Aorta (tissue), 5 donors: Measurements from ENCODE around the gene CFAP46. TPM values are rescaled to one million over a fixed set of nuclear protein-coding genes. Genes with fewer than 3 reads are reported as not detected.
"Not testable (repeated sequence)": the region's sequence is repeated elsewhere in the genome, so short reads cannot be mapped to it uniquely, and the experiment has no call there.

Experiments used
- ATAC-seq: fragments of 200-7000 bp; cut with Tn5 transposase; one replicate; pipeline ENCODE4 v1.9.1; 2022; ENCODE audit warnings: moderate library complexity; ENCODE audit not compliant: low FRiP score
- DNase-seq, 2 donors: peaks; one replicate each; pipeline ENCODE4 v3.0.0-alpha.2; 2020
- H3K27ac ChIP-seq, 2 donors: one replicate each; pipeline ENCODE4 v1.5.1; 2013; ENCODE audit warnings: low read length in 2 of 2, mild to moderate bottlenecking in 2 of 2, moderate library complexity in 2 of 2, control low read depth in 1 of 2, inconsistent platforms in 1 of 2, low read depth in 1 of 2
- H3K27me3 ChIP-seq, 2 donors: one replicate each; pipeline ENCODE4 v1.6.1; 2013; ENCODE audit warnings: control low read depth in 1 of 2, low read length in 1 of 2, mild to moderate bottlenecking in 1 of 2, moderate library complexity in 1 of 2; ENCODE audit not compliant: insufficient read depth in 2 of 2, control insufficient read depth in 1 of 2
- H3K36me3 ChIP-seq, 2 donors: one replicate each; pipeline ENCODE4 v1.6.1; 2013; ENCODE audit warnings: control low read depth in 1 of 2, low read length in 1 of 2, mild to moderate bottlenecking in 1 of 2; ENCODE audit not compliant: insufficient read depth in 2 of 2, control insufficient read depth in 1 of 2
- H3K4me1 ChIP-seq, 2 donors: one replicate each; pipeline ENCODE4 v1.6.1; 2013; ENCODE audit warnings: low read length in 2 of 2, control low read depth in 1 of 2, mild to moderate bottlenecking in 1 of 2, moderate library complexity in 1 of 2; ENCODE audit not compliant: insufficient read depth in 2 of 2, control insufficient read depth in 1 of 2
- H3K4me3 ChIP-seq, 2 donors: one replicate each; pipeline ENCODE4 v1.5.1; 2013; ENCODE audit warnings: low read length in 2 of 2, control low read depth in 1 of 2, mild to moderate bottlenecking in 1 of 2
- H3K9me3 ChIP-seq: one replicate; pipeline ENCODE4 v1.6.1; 2013; ENCODE audit warnings: mild to moderate bottlenecking, low read length; ENCODE audit not compliant: control insufficient read depth
- WGBS, 2 donors: extraction: QIAGEN DNeasy Blood & Tissue Kit; methylation state at CpG; one replicate each; pipeline ENCODE4 v1.1.7; 2013; 5-methylcytosine and 5-hydroxymethylcytosine counted together
- intact Hi-C, 2 donors: fragments of 100-400 bp; cut with DNase I; formaldehyde crosslinking; loops; one replicate each; pipeline versions ENCODE4 v1.14.2 to v1.15.0; 2022
- polyA plus RNA-seq, 2 donors: library from polyadenylated mRNA; stranded (reverse); fragments of 200-250 nt; gene quantifications; one replicate each; pipeline ENCODE4 v1.2.3, GENCODE V29; 2013
- total RNA-seq, 2 donors: library from RNA; stranded (reverse); fragmentation: NEBNext Ultra II Directional; extraction: Animal tissue kit (Norgen Biotek cat#: 25700); gene quantifications; one replicate each; pipeline ENCODE4 v1.2.1, GENCODE V29; 2021
- donor health status: healthy with polysubstance abuse.
- donor health status: Bipolar disorder and iron deficiency.
- donor health status: DM: no; HTN: no; CAD: no.
- donor health status: DM: no; HTN: no; CAD: no.
- donor health status: DM: yes; HTN: yes; CAD: no.

Gene CFAP46
- total and polyA plus RNA-seq, 4 donors = 0.42 TPM; not detected in 3

DNA sequence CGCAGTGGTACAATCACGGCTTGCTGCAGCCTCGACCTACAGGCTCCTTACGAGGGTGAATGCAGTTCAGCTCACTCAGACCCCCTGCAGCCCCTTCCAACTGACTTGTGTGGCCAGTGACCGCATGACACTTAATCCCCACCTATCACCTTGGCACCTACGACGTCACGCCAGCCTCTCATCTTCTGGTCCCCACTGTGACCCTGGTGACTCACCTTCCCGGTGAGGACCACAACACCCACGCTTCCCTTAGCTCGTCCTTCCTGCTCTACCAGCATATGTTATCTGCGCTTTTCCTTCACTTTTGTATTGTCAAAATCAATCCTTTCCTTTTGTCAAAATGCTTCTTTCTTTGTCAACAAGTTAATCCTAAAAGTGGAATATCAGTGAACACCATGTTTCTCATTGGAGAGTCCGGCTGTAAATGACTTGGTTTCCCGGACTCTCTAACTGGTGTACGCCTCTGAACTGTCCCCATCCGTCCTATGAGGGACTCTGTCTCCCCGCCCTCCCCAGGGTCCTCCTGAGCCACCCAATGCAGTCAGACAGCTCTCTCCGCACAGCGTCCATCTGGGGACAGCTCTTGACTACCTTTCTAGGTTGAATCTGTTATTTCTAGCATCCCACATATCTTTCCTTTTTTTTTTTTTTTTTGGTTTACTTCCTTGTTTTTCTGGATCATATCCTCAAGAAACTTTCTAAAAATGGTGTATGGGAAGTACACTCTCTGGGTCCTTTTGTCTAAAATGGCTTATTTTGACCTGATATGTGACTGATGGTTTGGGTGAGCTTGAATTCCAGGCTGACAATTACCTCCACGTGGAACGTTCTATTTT, 37.3 kb downstream of the CFAP46 start:
- WGBS, 2 donors = 86 to 89% methylated on average over 21 of the region's 21 CpGs
- peak in 1 of 2 donors; percentile 40 for DNase-seq

DNA sequence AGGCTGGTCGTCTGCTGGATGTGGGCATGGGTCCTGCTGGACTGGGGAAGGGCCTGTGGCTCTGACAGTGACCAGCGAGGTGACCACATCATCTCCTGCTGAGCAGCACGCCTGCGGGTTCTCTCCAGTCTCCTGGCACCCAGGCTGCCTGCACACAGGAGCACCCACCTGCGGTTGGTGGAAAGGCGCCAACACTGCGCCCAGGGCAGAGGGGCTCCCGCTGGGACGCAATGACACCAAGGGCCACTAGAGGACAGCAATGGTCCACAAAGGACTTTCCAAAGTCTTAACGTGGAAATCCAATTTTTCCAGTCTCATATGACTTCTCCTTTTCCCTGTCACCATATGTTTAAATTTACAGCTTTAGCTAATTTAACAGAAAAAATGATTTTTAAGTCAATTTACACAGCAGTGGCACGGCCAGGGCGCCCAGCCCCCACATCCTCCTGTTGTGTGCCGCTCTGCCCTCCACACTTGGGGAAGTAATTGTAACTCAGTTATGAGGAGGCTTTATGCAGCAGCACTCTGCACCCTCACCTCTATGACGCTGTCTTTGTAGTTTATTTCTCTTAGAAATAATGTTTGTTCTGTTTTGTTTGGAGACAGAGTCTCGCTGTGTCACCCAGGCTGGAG, 38.1 kb downstream of the CFAP46 start:
- H3K9me3 ChIP-seq = peaks cover 4% of the 10 kb centered on the region
- DNase-seq (peak in 1 of 2 donors; percentile 63), ATAC-seq (no peak)
- WGBS, 2 donors = 31 to 33% methylated on average over 15 of the region's 15 CpGs
- H3K4me1 ChIP-seq = no peaks in the 10 kb centered on the region
- H3K27ac ChIP-seq = no peak overlapping the region
- no peaks in the 10 kb centered on the region for H3K36me3 ChIP-seq
- no peak overlapping the region for H3K4me3 ChIP-seq
- intact Hi-C loops = no loop called here
- H3K27me3 ChIP-seq = no peaks in the 10 kb centered on the region

More for the DNA sequence above, 37.3 kb downstream of the CFAP46 start:
- no peak overlapping the region for H3K4me3 ChIP-seq
- intact Hi-C loops = no loop called here
- H3K27ac ChIP-seq = no peak overlapping the region
- no peaks in the 10 kb centered on the region for H3K36me3 ChIP-seq
- no peak for ATAC-seq
- H3K9me3 ChIP-seq = peaks cover 4% of the 10 kb centered on the region
- H3K4me1 ChIP-seq = no peaks in the 10 kb centered on the region
- H3K27me3 ChIP-seq = no peaks in the 10 kb centered on the region

DNA sequence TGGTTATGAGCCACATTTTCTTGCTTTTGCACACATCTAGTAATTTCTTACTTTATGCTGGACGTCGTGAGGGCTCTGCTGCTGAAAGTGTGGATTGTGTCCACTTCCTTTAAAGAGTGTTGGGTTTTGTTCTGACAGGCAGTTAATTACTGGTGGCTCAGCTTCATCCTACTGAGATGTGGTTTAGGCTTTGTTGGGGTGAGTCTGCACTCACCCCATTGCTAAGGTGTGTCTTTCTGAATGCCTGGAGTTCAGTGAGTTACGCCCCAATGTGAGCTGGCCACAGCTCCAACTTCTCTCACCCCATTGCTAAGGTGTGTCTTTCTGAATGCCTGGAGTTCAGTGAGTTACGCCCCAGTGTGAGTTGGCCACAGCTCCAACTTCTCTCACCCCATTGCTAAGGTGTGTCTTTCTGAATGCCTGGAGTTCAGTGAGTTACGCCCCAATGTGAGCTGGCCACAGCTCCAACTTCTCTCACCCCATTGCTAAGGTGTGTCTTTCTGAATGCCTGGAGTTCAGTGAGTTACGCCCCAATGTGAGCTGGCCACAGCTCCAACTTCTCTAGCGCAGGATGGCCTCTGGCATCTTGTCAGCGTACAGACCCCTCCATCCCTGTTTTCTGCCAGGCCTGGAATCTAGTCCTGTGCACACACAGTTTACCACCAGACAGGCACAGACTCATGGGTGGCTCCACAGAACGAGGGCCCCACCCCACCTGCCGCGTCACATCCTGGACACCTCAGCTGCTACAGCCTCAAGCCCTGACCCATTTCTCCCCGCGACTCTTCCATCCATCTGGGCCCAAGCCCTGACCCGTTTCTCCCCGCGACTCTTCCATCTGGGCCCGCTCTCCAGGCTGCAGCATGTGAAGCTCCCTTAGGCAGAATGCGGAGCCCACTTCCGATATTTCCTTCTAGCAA, 39.5 kb downstream of the CFAP46 start:
- H3K9me3 ChIP-seq, intact Hi-C loops, ATAC-seq, H3K36me3 ChIP-seq, H3K4me3 ChIP-seq, H3K27ac ChIP-seq, H3K4me1 ChIP-seq, H3K27me3 ChIP-seq: not testable (repeated sequence)
- 88 to 90% methylated on average over 19 of the region's 19 CpGs for WGBS, 2 donors
- DNase-seq = peak in 1 of 2 donors; percentile 39

DNA sequence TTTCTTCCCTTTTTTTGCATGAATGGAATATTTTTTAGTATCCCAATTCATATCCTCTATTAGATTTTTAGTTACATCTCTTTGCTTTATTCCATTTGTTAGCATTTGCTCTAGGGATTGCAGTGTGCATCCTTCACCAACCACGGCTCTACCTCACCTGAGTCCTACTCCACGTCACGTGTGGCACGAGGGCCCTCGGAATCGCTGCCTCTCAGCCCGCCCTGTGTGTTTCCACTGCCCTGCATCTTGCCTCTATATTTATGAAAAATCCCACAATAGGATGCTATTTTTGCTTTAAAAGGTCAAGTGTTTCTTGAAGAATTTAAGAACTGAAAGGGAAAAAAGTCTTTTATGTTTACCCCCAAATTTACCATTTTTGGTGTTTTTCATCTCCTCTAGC, 41.0 kb downstream of the CFAP46 start:
- WGBS, 2 donors = 84 to 92% methylated on average over 7 of the region's 7 CpGs
- Histone ChIP-seq H3K36me3 (no peaks in the 10 kb centered on the region), H3K27me3 (no peaks in the 10 kb centered on the region), H3K4me3 (no peak overlapping the region), H3K9me3 (peaks cover 4% of the 10 kb centered on the region), H3K4me1 (no peaks in the 10 kb centered on the region), H3K27ac (no peak overlapping the region)
- intact Hi-C loops = no loop called here
- no peak for ATAC-seq
- peak in 1 of 2 donors; percentile 22 for DNase-seq

GRCh38 chr10:132900211-132900756, 42.1 kb downstream of the CFAP46 start:
- no peak overlapping the region for H3K4me3 ChIP-seq
- peaks cover 3% of the 10 kb centered on the region for H3K9me3 ChIP-seq
- intact Hi-C loops = no loop called here
- H3K27ac ChIP-seq = no peak overlapping the region
- ATAC-seq = no peak
- H3K27me3 ChIP-seq = no peaks in the 10 kb centered on the region
- H3K4me1 ChIP-seq = no peaks in the 10 kb centered on the region
- peak; percentile 26 to 51 for DNase-seq
- no peaks in the 10 kb centered on the region for H3K36me3 ChIP-seq
- WGBS, 2 donors = 90 to 91% methylated on average over 14 of the region's 14 CpGs

DNA sequence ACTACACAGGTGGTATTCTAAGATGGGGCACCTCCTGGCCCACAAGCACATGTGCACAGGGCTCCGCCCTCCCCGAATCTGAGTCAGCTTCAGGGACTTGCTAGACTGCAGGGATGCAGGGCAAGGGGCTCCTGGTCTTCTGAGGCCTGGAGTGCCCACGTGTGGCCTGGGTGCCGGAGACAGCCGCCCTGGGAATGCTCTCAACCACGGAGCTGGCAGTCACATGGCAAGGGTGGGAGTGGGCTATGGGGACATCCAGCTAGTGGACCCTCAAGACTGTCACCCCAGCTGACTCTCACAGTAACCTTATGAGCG, 42.7 kb downstream of the CFAP46 start:
- Histone ChIP-seq H3K27ac (no peak overlapping the region), H3K27me3 (no peaks in the 10 kb centered on the region), H3K9me3 (peaks cover 3% of the 10 kb centered on the region), H3K36me3 (no peaks in the 10 kb centered on the region), H3K4me3 (no peak overlapping the region), H3K4me1 (no peaks in the 10 kb centered on the region)
- ATAC-seq = no peak
- intact Hi-C loops = no loop called here
- WGBS, 2 donors = 83 to 84% methylated on average over 7 of the region's 7 CpGs
- peak in 1 of 2 donors; percentile 35 for DNase-seq

- no peak overlapping the region for H3K4me3 ChIP-seq
- peak; percentile 12 to 62 for DNase-seq
- no peaks in the 10 kb centered on the region for H3K4me1 ChIP-seq
- no peaks in the 10 kb centered on the region for H3K27me3 ChIP-seq
- 92% methylated on average over 28 to 30 of the region's 30 CpGs for WGBS, 2 donors
- peaks cover 3% of the 10 kb centered on the region for H3K9me3 ChIP-seq
- H3K27ac ChIP-seq = no peak overlapping the region
- no peak for ATAC-seq
- intact Hi-C loops = no loop called here
- H3K36me3 ChIP-seq = no peaks in the 10 kb centered on the region
Observed at GRCh38 chr10:132899054-132899750, 43.2 kb downstream of the CFAP46 start.
